WTC11 (cell line): ENCODE data around the gene DLG1. TPM values are rescaled to one million over a fixed set of nuclear protein-coding genes. Genes with fewer than 3 reads are reported as not detected.

Experiments
- ATAC-seq: fragments of 200-7000 bp; cut with Tn5 transposase; 2 replicates; pipeline ENCODE4 v1.10.0; 2021; ENCODE audit warnings: mild to moderate bottlenecking, moderate library complexity
- CTCF ChIA-PET: fragments of 300-600 bp; sonication (Branson Sonifier 250); formaldehyde crosslinking; loops from one replicate; lab custom pipeline; 2021; ENCODE audit warnings: antibody characterized with exemption; lab: Charles Lee
- POLR2A ChIA-PET: fragments of 350-600 bp; sonication (Branson Sonifier 250); formaldehyde crosslinking; loops from one replicate; lab custom pipeline; 2021; ENCODE audit warnings: antibody characterized with exemption; lab: Charles Lee
- DNase-seq: peaks from one replicate; pipeline ENCODE4 v3.0.0; 2021; ENCODE audit warnings: low spot score
- H3K27ac Mint-ChIP-seq: 2 replicates; pipeline ENCODE4 v1.8.0; 2021; ENCODE audit warnings: mixed read lengths
- H3K27me3 Mint-ChIP-seq: 2 replicates; pipeline ENCODE4 v1.8.0; 2021; ENCODE audit warnings: low read depth, mild to moderate bottlenecking, moderate library complexity, mixed read lengths
- H3K36me3 Mint-ChIP-seq: 2 replicates; pipeline ENCODE4 v1.8.0; 2021; ENCODE audit warnings: mixed read lengths
- H3K4me1 Mint-ChIP-seq: 2 replicates; pipeline ENCODE4 v1.8.0; 2022; ENCODE audit warnings: mixed read lengths
- H3K4me3 Mint-ChIP-seq: 2 replicates; pipeline ENCODE4 v1.8.0; 2021; ENCODE audit warnings: mild to moderate bottlenecking, moderate library complexity, mixed read lengths
- H3K9me3 Mint-ChIP-seq: 2 replicates; pipeline ENCODE4 v1.8.0; 2021; ENCODE audit warnings: mixed read lengths
- CBFB ChIP-seq: sonication (generic); formaldehyde crosslinking; IDR thresholded peaks from 2 replicates; pipeline ENCODE4 v1.8.1; 2022; ENCODE audit warnings: mild to moderate bottlenecking, low read depth, missing genetic modification reagents
- CREM ChIP-seq: sonication (generic); formaldehyde crosslinking; IDR thresholded peaks from 2 replicates; pipeline ENCODE4 v1.8.1; 2022; ENCODE audit warnings: mild to moderate bottlenecking, missing genetic modification reagents, moderate library complexity
- GTF2I ChIP-seq: fragments of 250-450 bp; sonication (Bioruptor Pico); conservative IDR thresholded peaks from 2 replicates; pipeline ENCODE4 v1.4.0; 2021; ENCODE audit warnings: mild to moderate bottlenecking
- HMGA2 ChIP-seq: fragments of 250-450 bp; sonication (Bioruptor Pico); IDR thresholded peaks from 2 replicates; pipeline ENCODE4 v1.4.0; 2021; ENCODE audit warnings: mild to moderate bottlenecking, moderate library complexity
- MYBL2 ChIP-seq: sonication (generic); formaldehyde crosslinking; IDR thresholded peaks from 2 replicates; pipeline ENCODE4 v1.8.1; 2023; ENCODE audit warnings: mild to moderate bottlenecking, moderate library complexity, missing genetic modification reagents
- NFE2L1 ChIP-seq: sonication (generic); formaldehyde crosslinking; IDR thresholded peaks from 2 replicates; pipeline ENCODE4 v1.8.1; 2023; ENCODE audit warnings: missing genetic modification reagents
- RELA ChIP-seq: sonication (generic); formaldehyde crosslinking; IDR thresholded peaks from 2 replicates; pipeline ENCODE4 v1.8.1; 2022; ENCODE audit warnings: missing genetic modification reagents, mild to moderate bottlenecking, borderline replicate concordance
- SMAD4 ChIP-seq: sonication (generic); formaldehyde crosslinking; IDR thresholded peaks from 2 replicates; pipeline ENCODE4 v1.8.0; 2022; ENCODE audit warnings: mild to moderate bottlenecking, missing genetic modification reagents
- ZNF396 ChIP-seq: fragments of 250-450 bp; sonication (Bioruptor Pico); IDR thresholded peaks from 2 replicates; pipeline ENCODE4 v1.8.0; 2021; ENCODE audit warnings: mild to moderate bottlenecking, moderate library complexity, borderline replicate concordance
- total RNA-seq: library from RNA; stranded (reverse); gene quantifications from 3 replicates; pipeline ENCODE4 v1.2.3, GENCODE V29; 2021
- TF ChIP-seq, protein P1 (sequence below): sonication (generic); formaldehyde crosslinking; IDR thresholded peaks from 2 replicates; pipeline ENCODE4 v1.8.1; 2023; ENCODE audit warnings: mild to moderate bottlenecking, missing genetic modification reagents
- TF ChIP-seq, protein P2 (sequence below): fragments of 250-450 bp; sonication (Bioruptor Pico); IDR thresholded peaks from 2 replicates; pipeline ENCODE4 v1.9.0; 2021; ENCODE audit warnings: mild to moderate bottlenecking
- TF ChIP-seq, protein P3 (sequence below): sonication (generic); formaldehyde crosslinking; IDR thresholded peaks from 2 replicates; pipeline ENCODE4 v1.8.1; 2022; ENCODE audit warnings: low read depth, missing genetic modification reagents, borderline replicate concordance
- TF ChIP-seq, protein P4 (sequence below): sonication (generic); formaldehyde crosslinking; IDR thresholded peaks from 2 replicates; pipeline ENCODE4 v1.8.1; 2022; ENCODE audit warnings: missing genetic modification reagents, borderline replicate concordance
- TF ChIP-seq, protein P5 (sequence below): sonication (generic); formaldehyde crosslinking; IDR thresholded peaks from 2 replicates; pipeline ENCODE4 v1.8.0; 2022; ENCODE audit warnings: mild to moderate bottlenecking, missing genetic modification reagents
- TF ChIP-seq, protein P6 (sequence below): sonication (generic); formaldehyde crosslinking; conservative IDR thresholded peaks from 2 replicates; pipeline ENCODE4 v1.8.1; 2023; ENCODE audit warnings: mild to moderate bottlenecking, low read depth, missing genetic modification reagents, moderate library complexity
- TF ChIP-seq, protein P7 (sequence below): sonication (generic); formaldehyde crosslinking; IDR thresholded peaks from 2 replicates; pipeline ENCODE4 v1.8.0; 2022; ENCODE audit warnings: mild to moderate bottlenecking, missing genetic modification reagents
- TF ChIP-seq, protein P8 (sequence below): fragments of 250-450 bp; sonication (Bioruptor Pico); IDR thresholded peaks from 2 replicates; pipeline ENCODE4 v1.9.0; 2021; ENCODE audit warnings: moderate library complexity, mild to moderate bottlenecking, inconsistent platforms, borderline replicate concordance

Gene DLG1
- total RNA-seq, 1 experiment from 2014 or later: 81.1 TPM

DNA sequence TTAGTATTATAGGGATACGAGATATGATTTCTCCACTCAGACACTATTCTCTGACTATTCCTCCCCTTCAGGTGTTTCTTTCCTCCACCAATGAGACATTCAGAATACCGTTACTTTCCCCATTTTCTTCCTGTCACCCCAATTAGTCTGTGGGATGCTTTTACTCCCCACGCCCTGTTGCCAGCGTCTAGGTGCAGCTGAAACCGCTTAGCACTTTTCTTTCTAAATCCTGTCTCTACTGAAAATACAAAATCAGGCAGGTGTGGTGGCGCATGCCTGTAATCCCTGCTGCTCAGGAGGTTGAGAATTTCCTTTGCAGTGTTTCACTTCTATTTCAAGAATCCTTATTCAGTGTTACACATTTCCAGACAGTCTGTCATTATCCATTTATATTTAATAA, 49.6 kb upstream of the DLG1 start (continued):
- TF ChIP-seq, protein P1, sequence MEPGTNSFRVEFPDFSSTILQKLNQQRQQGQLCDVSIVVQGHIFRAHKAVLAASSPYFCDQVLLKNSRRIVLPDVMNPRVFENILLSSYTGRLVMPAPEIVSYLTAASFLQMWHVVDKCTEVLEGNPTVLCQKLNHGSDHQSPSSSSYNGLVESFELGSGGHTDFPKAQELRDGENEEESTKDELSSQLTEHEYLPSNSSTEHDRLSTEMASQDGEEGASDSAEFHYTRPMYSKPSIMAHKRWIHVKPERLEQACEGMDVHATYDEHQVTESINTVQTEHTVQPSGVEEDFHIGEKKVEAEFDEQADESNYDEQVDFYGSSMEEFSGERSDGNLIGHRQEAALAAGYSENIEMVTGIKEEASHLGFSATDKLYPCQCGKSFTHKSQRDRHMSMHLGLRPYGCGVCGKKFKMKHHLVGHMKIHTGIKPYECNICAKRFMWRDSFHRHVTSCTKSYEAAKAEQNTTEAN (CRISPR knock-in tag): no peak
- TF ChIP-seq CBFB (no peak), GTF2I (CRISPR knock-in tag) (no peak)

DNA sequence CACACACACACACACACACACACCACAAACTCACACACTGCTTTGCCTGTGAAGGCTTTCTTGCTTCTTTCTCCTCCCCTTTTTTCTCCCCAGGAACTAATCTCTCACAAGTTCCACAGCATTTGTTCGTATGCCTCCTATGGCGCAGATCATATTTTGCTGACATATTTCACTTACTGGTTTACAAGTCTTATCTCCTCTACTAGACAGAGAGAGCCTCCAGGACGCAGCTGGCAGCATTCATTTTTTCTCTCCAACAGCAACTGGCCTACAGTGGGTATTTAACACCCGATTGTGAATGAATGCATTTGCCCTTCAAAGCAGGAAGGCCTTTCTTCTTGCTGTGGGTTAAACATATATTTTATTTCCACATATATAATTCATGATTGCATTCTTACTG, 47.0 kb upstream of the DLG1 start:
- H3K4me3 Mint-ChIP-seq: no peak overlapping the region
- POLR2A ChIA-PET: no interaction called here
- H3K4me1 Mint-ChIP-seq: peaks cover 4% of the 10 kb centered on the region
- H3K27ac Mint-ChIP-seq: no peak overlapping the region
- DNase-seq (no peak), ATAC-seq (no peak)
- no peaks in the 10 kb centered on the region for H3K36me3 Mint-ChIP-seq
- TF ChIP-seq, protein P1 (CRISPR knock-in tag): no peak
- TF ChIP-seq HMGA2 (CRISPR knock-in tag) (no peak), NFE2L1 (no peak), SMAD4 (no peak)
- TF ChIP-seq, protein P2, sequence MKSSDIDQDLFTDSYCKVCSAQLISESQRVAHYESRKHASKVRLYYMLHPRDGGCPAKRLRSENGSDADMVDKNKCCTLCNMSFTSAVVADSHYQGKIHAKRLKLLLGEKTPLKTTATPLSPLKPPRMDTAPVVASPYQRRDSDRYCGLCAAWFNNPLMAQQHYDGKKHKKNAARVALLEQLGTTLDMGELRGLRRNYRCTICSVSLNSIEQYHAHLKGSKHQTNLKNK: no peak
- TF ChIP-seq, protein P3, sequence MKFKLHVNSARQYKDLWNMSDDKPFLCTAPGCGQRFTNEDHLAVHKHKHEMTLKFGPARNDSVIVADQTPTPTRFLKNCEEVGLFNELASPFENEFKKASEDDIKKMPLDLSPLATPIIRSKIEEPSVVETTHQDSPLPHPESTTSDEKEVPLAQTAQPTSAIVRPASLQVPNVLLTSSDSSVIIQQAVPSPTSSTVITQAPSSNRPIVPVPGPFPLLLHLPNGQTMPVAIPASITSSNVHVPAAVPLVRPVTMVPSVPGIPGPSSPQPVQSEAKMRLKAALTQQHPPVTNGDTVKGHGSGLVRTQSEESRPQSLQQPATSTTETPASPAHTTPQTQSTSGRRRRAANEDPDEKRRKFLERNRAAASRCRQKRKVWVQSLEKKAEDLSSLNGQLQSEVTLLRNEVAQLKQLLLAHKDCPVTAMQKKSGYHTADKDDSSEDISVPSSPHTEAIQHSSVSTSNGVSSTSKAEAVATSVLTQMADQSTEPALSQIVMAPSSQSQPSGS: no peak
- TF ChIP-seq, protein P4, sequence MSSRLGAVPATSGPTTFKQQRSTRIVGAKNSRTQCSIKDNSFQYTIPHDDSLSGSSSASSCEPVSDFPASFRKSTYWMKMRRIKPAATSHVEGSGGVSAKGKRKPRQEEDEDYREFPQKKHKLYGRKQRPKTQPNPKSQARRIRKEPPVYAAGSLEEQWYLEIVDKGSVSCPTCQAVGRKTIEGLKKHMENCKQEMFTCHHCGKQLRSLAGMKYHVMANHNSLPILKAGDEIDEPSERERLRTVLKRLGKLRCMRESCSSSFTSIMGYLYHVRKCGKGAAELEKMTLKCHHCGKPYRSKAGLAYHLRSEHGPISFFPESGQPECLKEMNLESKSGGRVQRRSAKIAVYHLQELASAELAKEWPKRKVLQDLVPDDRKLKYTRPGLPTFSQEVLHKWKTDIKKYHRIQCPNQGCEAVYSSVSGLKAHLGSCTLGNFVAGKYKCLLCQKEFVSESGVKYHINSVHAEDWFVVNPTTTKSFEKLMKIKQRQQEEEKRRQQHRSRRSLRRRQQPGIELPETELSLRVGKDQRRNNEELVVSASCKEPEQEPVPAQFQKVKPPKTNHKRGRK: no peak
- TF ChIP-seq, protein P5, sequence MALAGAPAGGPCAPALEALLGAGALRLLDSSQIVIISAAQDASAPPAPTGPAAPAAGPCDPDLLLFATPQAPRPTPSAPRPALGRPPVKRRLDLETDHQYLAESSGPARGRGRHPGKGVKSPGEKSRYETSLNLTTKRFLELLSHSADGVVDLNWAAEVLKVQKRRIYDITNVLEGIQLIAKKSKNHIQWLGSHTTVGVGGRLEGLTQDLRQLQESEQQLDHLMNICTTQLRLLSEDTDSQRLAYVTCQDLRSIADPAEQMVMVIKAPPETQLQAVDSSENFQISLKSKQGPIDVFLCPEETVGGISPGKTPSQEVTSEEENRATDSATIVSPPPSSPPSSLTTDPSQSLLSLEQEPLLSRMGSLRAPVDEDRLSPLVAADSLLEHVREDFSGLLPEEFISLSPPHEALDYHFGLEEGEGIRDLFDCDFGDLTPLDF: no peak
- H3K27me3 Mint-ChIP-seq: no peaks in the 10 kb centered on the region
- no peaks in the 10 kb centered on the region for H3K9me3 Mint-ChIP-seq
- CTCF ChIA-PET: no interaction called here

DNA sequence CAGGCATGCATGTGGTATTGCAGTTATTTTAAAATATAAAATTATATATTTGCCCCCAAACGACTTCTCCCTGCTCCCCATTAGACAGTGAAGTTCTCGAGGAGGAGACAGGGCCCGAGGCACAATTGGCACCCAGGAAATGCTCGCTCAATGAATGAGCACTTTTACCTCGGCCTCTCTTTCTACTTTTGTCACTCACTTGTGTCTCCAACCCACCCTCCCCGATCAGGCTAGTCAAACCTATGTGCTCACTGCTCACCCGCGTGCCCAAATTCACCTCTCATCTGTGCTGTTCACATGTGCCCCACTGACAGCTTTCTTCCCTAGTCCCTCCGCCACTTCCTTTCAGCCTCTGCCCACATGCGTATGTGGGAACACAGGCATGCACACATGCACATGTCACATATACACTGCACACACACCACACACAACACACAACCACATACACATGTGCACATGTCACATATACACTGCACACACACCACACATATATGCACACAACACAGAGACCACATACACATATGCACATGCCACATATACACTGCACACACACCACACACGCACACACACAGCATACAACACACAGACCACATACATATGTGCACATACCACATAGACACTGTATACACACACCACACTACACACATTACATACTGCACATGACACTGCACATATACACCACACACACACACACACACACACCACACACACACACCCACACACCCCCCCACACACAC, 46.3 kb upstream of the DLG1 start:
- POLR2A ChIA-PET: no interaction called here
- ATAC-seq (no peak), DNase-seq (no peak)
- H3K27me3 Mint-ChIP-seq: no peaks in the 10 kb centered on the region; the same call in 1 of the 2 replicates
- H3K9me3 Mint-ChIP-seq: no peaks in the 10 kb centered on the region
- H3K36me3 Mint-ChIP-seq: no peaks in the 10 kb centered on the region
- no peak overlapping the region for H3K27ac Mint-ChIP-seq
- H3K4me1 Mint-ChIP-seq: peaks cover 7% of the 10 kb centered on the region
- H3K4me3 Mint-ChIP-seq: no peak overlapping the region
- CTCF ChIA-PET: no interaction called here
- TF ChIP-seq CREM (no peak), ZNF396 (CRISPR knock-in tag) (no peak), MYBL2 (CRISPR knock-in tag) (no peak), RELA (no peak)
- TF ChIP-seq, protein P6, sequence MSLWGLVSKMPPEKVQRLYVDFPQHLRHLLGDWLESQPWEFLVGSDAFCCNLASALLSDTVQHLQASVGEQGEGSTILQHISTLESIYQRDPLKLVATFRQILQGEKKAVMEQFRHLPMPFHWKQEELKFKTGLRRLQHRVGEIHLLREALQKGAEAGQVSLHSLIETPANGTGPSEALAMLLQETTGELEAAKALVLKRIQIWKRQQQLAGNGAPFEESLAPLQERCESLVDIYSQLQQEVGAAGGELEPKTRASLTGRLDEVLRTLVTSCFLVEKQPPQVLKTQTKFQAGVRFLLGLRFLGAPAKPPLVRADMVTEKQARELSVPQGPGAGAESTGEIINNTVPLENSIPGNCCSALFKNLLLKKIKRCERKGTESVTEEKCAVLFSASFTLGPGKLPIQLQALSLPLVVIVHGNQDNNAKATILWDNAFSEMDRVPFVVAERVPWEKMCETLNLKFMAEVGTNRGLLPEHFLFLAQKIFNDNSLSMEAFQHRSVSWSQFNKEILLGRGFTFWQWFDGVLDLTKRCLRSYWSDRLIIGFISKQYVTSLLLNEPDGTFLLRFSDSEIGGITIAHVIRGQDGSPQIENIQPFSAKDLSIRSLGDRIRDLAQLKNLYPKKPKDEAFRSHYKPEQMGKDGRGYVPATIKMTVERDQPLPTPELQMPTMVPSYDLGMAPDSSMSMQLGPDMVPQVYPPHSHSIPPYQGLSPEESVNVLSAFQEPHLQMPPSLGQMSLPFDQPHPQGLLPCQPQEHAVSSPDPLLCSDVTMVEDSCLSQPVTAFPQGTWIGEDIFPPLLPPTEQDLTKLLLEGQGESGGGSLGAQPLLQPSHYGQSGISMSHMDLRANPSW (CRISPR knock-in tag): no peak
- TF ChIP-seq, protein P7, sequence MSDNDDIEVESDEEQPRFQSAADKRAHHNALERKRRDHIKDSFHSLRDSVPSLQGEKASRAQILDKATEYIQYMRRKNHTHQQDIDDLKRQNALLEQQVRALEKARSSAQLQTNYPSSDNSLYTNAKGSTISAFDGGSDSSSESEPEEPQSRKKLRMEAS (CRISPR knock-in tag): no peak
- TF ChIP-seq, protein P8, sequence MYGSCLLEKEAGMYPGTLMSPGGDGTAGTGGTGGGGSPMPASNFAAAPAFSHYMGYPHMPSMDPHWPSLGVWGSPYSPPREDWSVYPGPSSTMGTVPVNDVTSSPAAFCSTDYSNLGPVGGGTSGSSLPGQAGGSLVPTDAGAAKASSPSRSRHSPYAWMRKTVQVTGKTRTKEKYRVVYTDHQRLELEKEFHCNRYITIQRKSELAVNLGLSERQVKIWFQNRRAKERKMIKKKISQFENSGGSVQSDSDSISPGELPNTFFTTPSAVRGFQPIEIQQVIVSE (CRISPR knock-in tag): no peak
